ENCODE measurements around the gene CASD1. TPM values are rescaled to one million over a fixed set of nuclear protein-coding genes. Genes with fewer than 3 reads are reported as not detected.

The CASD1 gene
- total RNA-seq, 1 donor from 2014 or later = 59.0 TPM

DNA sequence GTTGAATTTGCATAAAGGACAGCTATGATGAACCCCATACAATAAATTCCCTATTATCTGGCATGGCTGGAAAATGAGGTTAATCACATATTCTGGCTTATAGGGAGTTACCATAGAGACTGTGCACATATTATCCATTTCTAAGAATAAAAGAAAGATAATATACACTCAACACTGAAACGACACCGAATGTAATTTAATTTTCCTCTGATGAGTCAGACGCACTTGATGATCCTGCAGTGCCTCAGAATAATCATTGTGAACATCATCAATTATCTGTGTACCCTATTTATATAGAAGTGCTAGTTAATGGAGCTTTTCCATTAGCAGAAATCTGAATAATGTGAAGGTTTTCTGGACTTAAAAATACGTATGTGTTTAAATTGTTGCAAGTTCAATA lies 86.1 kb downstream of the CASD1 start:
- no peak overlapping the region for H3K27ac ChIP-seq (ENCODE audit: low read depth, low read length)
- H3K9me3 ChIP-seq (ENCODE audit: control insufficient read depth in 3 of 3, low read length in 3 of 3) = no peaks in the 10 kb centered on the region
- no peaks in the 10 kb centered on the region for H3K36me3 ChIP-seq (ENCODE audit: control insufficient read depth in 3 of 3, insufficient read depth in 3 of 3, low read length in 3 of 3)
- H3K9ac ChIP-seq (ENCODE audit: low read depth in 1 of 3, low read length in 3 of 3) = no peak overlapping the region
- H3K4me3 ChIP-seq (ENCODE audit: low read length in 3 of 3) = no peak overlapping the region
- H3K27me3 ChIP-seq (ENCODE audit: control insufficient read depth in 3 of 3, insufficient read depth in 3 of 3, low read length in 3 of 3) = no peaks in the 10 kb centered on the region
- H3K4me1 ChIP-seq (ENCODE audit: control insufficient read depth in 3 of 3, insufficient read depth in 3 of 3, low read length in 3 of 3) = no peaks in the 10 kb centered on the region

DNA sequence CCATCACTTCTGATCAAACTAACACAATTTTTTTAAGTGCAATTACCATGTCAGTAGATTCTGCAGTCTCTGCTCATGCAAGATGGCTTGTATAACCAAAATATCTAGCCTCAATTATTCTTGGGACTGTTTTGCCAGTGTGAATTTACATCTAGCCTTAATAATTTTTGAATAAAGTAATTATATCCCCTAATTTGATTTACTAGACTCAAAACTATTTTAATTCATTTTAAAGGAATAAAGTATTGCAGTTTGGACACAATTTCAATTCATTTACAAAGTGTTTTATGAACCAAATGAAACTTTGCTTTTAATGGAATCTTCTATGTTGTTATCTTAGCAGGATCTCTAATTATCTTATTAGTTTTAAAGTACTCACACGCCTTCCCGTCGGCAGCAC lies 90.7 kb downstream of the CASD1 start:
- no peak overlapping the region for H3K4me3 ChIP-seq (ENCODE audit: low read length in 3 of 3)
- no peak overlapping the region for H3K9ac ChIP-seq (ENCODE audit: low read depth in 1 of 3, low read length in 3 of 3)
- H3K36me3 ChIP-seq (ENCODE audit: control insufficient read depth in 3 of 3, insufficient read depth in 3 of 3, low read length in 3 of 3) = no peaks in the 10 kb centered on the region
- H3K4me1 ChIP-seq (ENCODE audit: control insufficient read depth in 3 of 3, insufficient read depth in 3 of 3, low read length in 3 of 3) = no peaks in the 10 kb centered on the region
- no peaks in the 10 kb centered on the region for H3K9me3 ChIP-seq (ENCODE audit: control insufficient read depth in 3 of 3, low read length in 3 of 3)
- no peaks in the 10 kb centered on the region for H3K27me3 ChIP-seq (ENCODE audit: control insufficient read depth in 3 of 3, insufficient read depth in 3 of 3, low read length in 3 of 3)
- no peak overlapping the region for H3K27ac ChIP-seq (ENCODE audit: low read depth, low read length)

DNA sequence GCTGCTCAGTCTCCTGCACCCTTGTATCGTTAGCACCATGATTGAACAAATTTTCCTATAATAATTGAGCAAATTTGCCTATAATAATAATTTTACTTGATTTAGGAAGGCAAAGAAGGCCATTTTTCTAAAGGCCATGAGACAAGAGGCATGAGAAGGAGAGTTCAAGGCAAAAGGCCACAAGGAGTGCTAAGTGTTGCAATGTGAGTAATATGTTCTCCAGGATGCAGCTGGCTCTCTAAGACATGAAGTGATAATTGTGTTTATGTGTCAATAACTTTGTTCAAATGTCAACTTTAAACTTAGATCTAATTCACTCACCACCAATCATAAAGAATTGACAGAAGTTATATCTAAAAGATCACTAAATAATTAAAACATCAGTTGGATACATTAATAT lies 92.6 kb downstream of the CASD1 start:
- no peak overlapping the region for H3K9ac ChIP-seq (ENCODE audit: low read depth in 1 of 3, low read length in 3 of 3)
- no peaks in the 10 kb centered on the region for H3K36me3 ChIP-seq (ENCODE audit: control insufficient read depth in 3 of 3, insufficient read depth in 3 of 3, low read length in 3 of 3)
- no peak overlapping the region for H3K4me3 ChIP-seq (ENCODE audit: low read length in 3 of 3)
- H3K27ac ChIP-seq (ENCODE audit: low read depth, low read length) = no peak overlapping the region
- H3K4me1 ChIP-seq (ENCODE audit: control insufficient read depth in 3 of 3, insufficient read depth in 3 of 3, low read length in 3 of 3) = no peaks in the 10 kb centered on the region
- H3K27me3 ChIP-seq (ENCODE audit: control insufficient read depth in 3 of 3, insufficient read depth in 3 of 3, low read length in 3 of 3) = no peaks in the 10 kb centered on the region
- no peaks in the 10 kb centered on the region for H3K9me3 ChIP-seq (ENCODE audit: control insufficient read depth in 3 of 3, low read length in 3 of 3)

DNA sequence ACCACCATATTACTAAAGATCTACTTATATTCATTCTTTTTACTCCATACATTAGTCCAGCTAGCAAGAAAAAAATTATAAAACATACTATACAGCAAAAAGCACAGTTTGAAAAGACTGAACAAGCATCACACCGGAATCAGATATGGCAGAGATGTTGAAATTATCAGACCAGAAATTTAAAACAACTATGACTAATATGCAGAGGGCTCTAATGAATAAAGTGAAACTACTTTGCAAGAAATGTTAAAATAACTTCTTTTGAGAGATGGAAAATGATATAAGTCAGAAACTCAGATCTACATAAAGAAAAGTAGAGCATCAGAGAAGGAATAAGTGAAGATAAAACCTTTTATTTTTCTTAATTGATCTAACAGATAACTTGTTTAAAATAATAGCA lies 95.4 kb downstream of the CASD1 start:
- no peaks in the 10 kb centered on the region for H3K27me3 ChIP-seq (ENCODE audit: control insufficient read depth in 3 of 3, insufficient read depth in 3 of 3, low read length in 3 of 3)
- no peak overlapping the region for H3K9ac ChIP-seq (ENCODE audit: low read depth in 1 of 3, low read length in 3 of 3)
- no peaks in the 10 kb centered on the region for H3K4me1 ChIP-seq (ENCODE audit: control insufficient read depth in 3 of 3, insufficient read depth in 3 of 3, low read length in 3 of 3)
- no peaks in the 10 kb centered on the region for H3K9me3 ChIP-seq (ENCODE audit: control insufficient read depth in 3 of 3, low read length in 3 of 3)
- no peak overlapping the region for H3K27ac ChIP-seq (ENCODE audit: low read depth, low read length)
- no peaks in the 10 kb centered on the region for H3K36me3 ChIP-seq (ENCODE audit: control insufficient read depth in 3 of 3, insufficient read depth in 3 of 3, low read length in 3 of 3)
- no peak overlapping the region for H3K4me3 ChIP-seq (ENCODE audit: low read length in 3 of 3)

Small RNAs within 50 kb of the gene (small RNA-seq; reads per million reads assigned to genes)
- gene RNU6-1328P = not detected

Other genes starting within 250 kb of the CASD1 start
- 6,663 TPM for gene COL1A2, start 114.9 kb upstream of the CASD1 start, total RNA-seq
- 184 TPM for gene SGCE, start 146.3 kb downstream of the CASD1 start, total RNA-seq